ENCODE data around the gene GRID1. TPM values are rescaled to one million over a fixed set of nuclear protein-coding genes. Genes with fewer than 3 reads are reported as not detected.

The GRID1 gene
- total and polyA plus RNA-seq, 10 of the 15 experiments (the other 5 are each of a cell fraction or from before 2014, with no cell fraction given) = 0.04 to 0.62 (median 0.08) TPM; not detected in 5

GRCh38 chr10:86083206-86083605 lies 283.4 kb downstream of the GRID1 start:
- no peaks in the 10 kb centered on the region for H4K20me1 ChIP-seq (ENCODE audit: control insufficient read depth, insufficient read depth)
- H3K4me2 ChIP-seq (ENCODE audit: control insufficient read depth, insufficient read depth) = no peak overlapping the region
- H3K9me3 ChIP-seq (replicated peaks; ENCODE audit: control insufficient read depth, insufficient read depth, low read length) = no peaks in the 10 kb centered on the region
- H3K36me3 ChIP-seq (ENCODE audit: control insufficient read depth in 2 of 2, insufficient read depth in 2 of 2, low read length in 1 of 2) = no peaks in the 10 kb centered on the region
- RAD21 ChIA-PET (ENCODE audit: unreplicated experiment) = no interaction called here
- H3K9ac ChIP-seq (ENCODE audit: control insufficient read depth, insufficient read depth, low read length) = no peak overlapping the region
- FAIRE-seq = no peak
- no TSS peak for BruUV-seq (replicated peaks)
- DNase-seq (ENCODE audit: low read depth, low spot score) = no peak
- no peak overlapping the region for H3K27ac ChIP-seq (ENCODE audit: control insufficient read depth, insufficient read depth)
- H3K4me1 ChIP-seq (ENCODE audit: control insufficient read depth, insufficient read depth, low read length) = no peaks in the 10 kb centered on the region
- H2AFZ ChIP-seq (ENCODE audit: control insufficient read depth, low read depth, low read length) = no peak overlapping the region
- intact Hi-C loops (cut with micrococcal nuclease; ENCODE audit: unreplicated experiment) = no loop called here
- SMC1A ChIA-PET (ENCODE audit: uncharacterized antibody, unreplicated experiment) = no interaction called here
- peaks cover 0 to 4% of the 10 kb centered on the region in 2 experiments; a peak in 2 of 4 replicates for H3K27me3 ChIP-seq (replicated peaks in 1 of 2; ENCODE audit: control insufficient read depth in 2 of 2, insufficient read depth in 2 of 2, low read length in 1 of 2)
- ATAC-seq = no peak
- H3K4me3 ChIP-seq = no peak overlapping the region
- in situ Hi-C loops (cut with MboI) = no loop called here
- no peak for TF ChIP-seq SRF (IDR thresholded peaks at IDR 0.05; ENCODE audit: low read depth in 2 of 2, low read length in 2 of 2)
- TF ChIP-seq BCL3 (IDR thresholded peaks at IDR 0.05; ENCODE audit: borderline replicate concordance, insufficient read depth, low read depth, low read length, poor library complexity, severe bottlenecking) = peak; percentile 62
- POLR2A ChIA-PET = no interaction called here
- CTCF ChIA-PET = no interaction called here
- WGBS (ENCODE audit: insufficient coverage, insufficient replicate concordance, low lambda C conversion rate, missing lambda C conversion rate) = 40% methylated on average over 12 of the region's 12 CpGs
- no peaks in the 10 kb centered on the region for H3K79me2 ChIP-seq (ENCODE audit: control insufficient read depth, insufficient read depth, low read length)

GRCh38 chr10:86082556-86082955 lies 284.0 kb downstream of the GRID1 start:
- ATAC-seq (no peak), DNase-seq (ENCODE audit: low read depth, low spot score) (no peak), FAIRE-seq (no peak)
- Histone ChIP-seq H3K27me3 (replicated peaks in 1 of 2; ENCODE audit: control insufficient read depth in 2 of 2, insufficient read depth in 2 of 2, low read length in 1 of 2) (peaks cover 0 to 4% of the 10 kb centered on the region in 2 experiments; a peak in 2 of 4 replicates), H3K9me3 (replicated peaks; ENCODE audit: control insufficient read depth, insufficient read depth, low read length) (no peaks in the 10 kb centered on the region), H3K4me3 (no peak overlapping the region), H3K4me2 (ENCODE audit: control insufficient read depth, insufficient read depth) (no peak overlapping the region), H3K9ac (ENCODE audit: control insufficient read depth, insufficient read depth, low read length) (no peak overlapping the region), H2AFZ (ENCODE audit: control insufficient read depth, low read depth, low read length) (no peak overlapping the region), H4K20me1 (ENCODE audit: control insufficient read depth, insufficient read depth) (no peaks in the 10 kb centered on the region), H3K27ac (ENCODE audit: control insufficient read depth, insufficient read depth) (no peak overlapping the region), H3K4me1 (ENCODE audit: control insufficient read depth, insufficient read depth, low read length) (no peaks in the 10 kb centered on the region), H3K36me3 (ENCODE audit: control insufficient read depth in 2 of 2, insufficient read depth in 2 of 2, low read length in 1 of 2) (no peaks in the 10 kb centered on the region), H3K79me2 (ENCODE audit: control insufficient read depth, insufficient read depth, low read length) (no peaks in the 10 kb centered on the region)
- POLR2A ChIA-PET = no interaction called here
- intact Hi-C loops (cut with micrococcal nuclease; ENCODE audit: unreplicated experiment) = no loop called here
- 6% methylated on average over 3 of the region's 3 CpGs for WGBS (ENCODE audit: insufficient coverage, insufficient replicate concordance, low lambda C conversion rate, missing lambda C conversion rate)
- CTCF ChIA-PET = no interaction called here
- in situ Hi-C loops (cut with MboI) = no loop called here
- SMC1A ChIA-PET (ENCODE audit: uncharacterized antibody, unreplicated experiment) = no interaction called here
- RAD21 ChIA-PET (ENCODE audit: unreplicated experiment) = no interaction called here
- BruUV-seq (replicated peaks) = no TSS peak
- TF ChIP-seq PKNOX1 (IDR thresholded peaks at IDR 0.05) (no peak), LARP7 (IDR thresholded peaks at IDR 0.05) (no peak), KLF5 (IDR thresholded peaks at IDR 0.05; ENCODE audit: partially characterized antibody) (no peak), BCLAF1 (IDR thresholded peaks at IDR 0.05) (no peak), BMI1 (IDR thresholded peaks at IDR 0.05; ENCODE audit: borderline replicate concordance) (no peak), SMC3 (IDR thresholded peaks at IDR 0.05; ENCODE audit: borderline replicate concordance, low read length) (no peak), ZBTB4 (CRISPR knock-in tag; IDR thresholded peaks at IDR 0.05) (no peak)
